ENCODE data around the gene KDELR1.

The KDELR1 gene

GRCh38 chr19:48344892-48345291 lies 46.5 kb downstream of the KDELR1 start:
- H3K4me3 Mint-ChIP-seq: no peak overlapping the region
- DNase-seq (no peak), ATAC-seq (no peak)
- no peaks in the 10 kb centered on the region for H3K9me3 Mint-ChIP-seq
- H3K4me1 Mint-ChIP-seq: peaks cover 6% of the 10 kb centered on the region
- no peaks in the 10 kb centered on the region for H3K27me3 Mint-ChIP-seq
- no peak overlapping the region for H3K27ac Mint-ChIP-seq

GRCh38 chr19:48342841-48343540 lies 48.4 kb downstream of the KDELR1 start:
- no peak for ATAC-seq
- no peak overlapping the region for H3K27ac Mint-ChIP-seq
- H3K4me3 Mint-ChIP-seq: no peak overlapping the region
- no peaks in the 10 kb centered on the region for H3K9me3 Mint-ChIP-seq
- DNase-seq: no peak
- no peaks in the 10 kb centered on the region for H3K27me3 Mint-ChIP-seq
- no peaks in the 10 kb centered on the region for H3K4me1 Mint-ChIP-seq

GRCh38 chr19:48342414-48342738 lies 49.0 kb downstream of the KDELR1 start:
- H3K27me3 Mint-ChIP-seq: no peaks in the 10 kb centered on the region
- no peak overlapping the region for H3K27ac Mint-ChIP-seq
- no peaks in the 10 kb centered on the region for H3K9me3 Mint-ChIP-seq
- ATAC-seq (no peak), DNase-seq (no peak)
- no peaks in the 10 kb centered on the region for H3K4me1 Mint-ChIP-seq
- H3K4me3 Mint-ChIP-seq: no peak overlapping the region

GRCh38 chr19:48341515-48342413 lies 49.6 kb downstream of the KDELR1 start:
- Mint-ChIP-seq H3K27ac (no peak overlapping the region), H3K4me3 (no peak overlapping the region), H3K27me3 (no peaks in the 10 kb centered on the region), H3K4me1 (no peaks in the 10 kb centered on the region), H3K9me3 (no peaks in the 10 kb centered on the region)
- ATAC-seq (no peak), DNase-seq (no peak)

GRCh38 chr19:48340995-48341394 lies 50.4 kb downstream of the KDELR1 start:
- H3K9me3 Mint-ChIP-seq: no peaks in the 10 kb centered on the region
- ATAC-seq (no peak), DNase-seq (no peak)
- no peak overlapping the region for H3K27ac Mint-ChIP-seq
- H3K4me1 Mint-ChIP-seq: no peaks in the 10 kb centered on the region
- H3K27me3 Mint-ChIP-seq: no peaks in the 10 kb centered on the region
- no peak overlapping the region for H3K4me3 Mint-ChIP-seq

DNA sequence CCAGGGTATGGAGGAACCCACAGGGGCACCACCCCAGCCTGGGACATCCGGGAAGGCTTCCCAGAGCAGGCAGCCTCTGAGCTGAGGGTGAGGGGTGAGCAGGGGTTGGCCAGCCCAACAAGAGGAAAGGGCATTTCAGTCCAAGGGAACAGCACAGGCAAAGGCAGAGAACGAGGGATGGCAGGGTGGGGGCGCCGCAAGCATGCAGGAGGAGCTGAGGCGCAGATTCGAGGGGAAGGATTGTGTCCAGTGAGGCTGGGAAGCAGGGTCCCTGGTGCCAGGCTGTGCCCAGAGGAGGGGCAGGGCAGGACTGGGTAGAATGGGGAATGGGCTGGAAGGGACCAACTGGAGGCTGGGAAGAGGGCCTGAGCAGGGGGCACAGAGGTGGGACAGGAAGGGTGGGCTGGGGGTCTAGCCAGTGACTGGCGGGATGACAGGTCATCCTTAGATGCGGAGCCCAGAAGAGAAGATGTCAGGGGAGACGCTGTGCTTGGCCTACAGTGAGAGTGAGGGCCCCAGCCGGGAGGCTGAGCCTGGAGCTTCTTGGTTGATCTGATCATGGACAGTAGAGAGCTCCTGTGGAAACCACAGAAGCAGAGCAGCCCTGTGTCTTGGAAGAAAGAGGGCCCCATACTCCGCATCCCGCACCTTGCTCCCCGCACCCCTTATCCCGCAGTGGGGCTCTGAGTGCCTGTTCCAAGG lies 52.4 kb downstream of the KDELR1 start:
- Mint-ChIP-seq H3K4me1 (peaks cover 11% of the 10 kb centered on the region), H3K9me3 (no peaks in the 10 kb centered on the region), H3K4me3 (no peak overlapping the region), H3K27me3 (no peaks in the 10 kb centered on the region), H3K27ac (no peak overlapping the region)
- DNase-seq: no peak
- ATAC-seq: no peak

GRCh38 chr19:48338253-48338755 lies 53.0 kb downstream of the KDELR1 start:
- Mint-ChIP-seq H3K9me3 (no peaks in the 10 kb centered on the region), H3K4me3 (no peak overlapping the region), H3K4me1 (peaks cover 15% of the 10 kb centered on the region), H3K27me3 (no peaks in the 10 kb centered on the region), H3K27ac (no peak overlapping the region)
- DNase-seq (no peak), ATAC-seq (no peak)

GRCh38 chr19:48333467-48334384 lies 57.6 kb downstream of the KDELR1 start:
- Mint-ChIP-seq H3K27ac (peak overlapping the region; percentile 95 to 96), H3K4me1 (peaks cover 60% of the 10 kb centered on the region), H3K4me3 (peak overlapping the region; percentile 93 to 96), H3K9me3 (no peaks in the 10 kb centered on the region), H3K27me3 (no peaks in the 10 kb centered on the region)
- peak; percentile 93 to 94 for DNase-seq
- peak; percentile 80 for ATAC-seq

DNA sequence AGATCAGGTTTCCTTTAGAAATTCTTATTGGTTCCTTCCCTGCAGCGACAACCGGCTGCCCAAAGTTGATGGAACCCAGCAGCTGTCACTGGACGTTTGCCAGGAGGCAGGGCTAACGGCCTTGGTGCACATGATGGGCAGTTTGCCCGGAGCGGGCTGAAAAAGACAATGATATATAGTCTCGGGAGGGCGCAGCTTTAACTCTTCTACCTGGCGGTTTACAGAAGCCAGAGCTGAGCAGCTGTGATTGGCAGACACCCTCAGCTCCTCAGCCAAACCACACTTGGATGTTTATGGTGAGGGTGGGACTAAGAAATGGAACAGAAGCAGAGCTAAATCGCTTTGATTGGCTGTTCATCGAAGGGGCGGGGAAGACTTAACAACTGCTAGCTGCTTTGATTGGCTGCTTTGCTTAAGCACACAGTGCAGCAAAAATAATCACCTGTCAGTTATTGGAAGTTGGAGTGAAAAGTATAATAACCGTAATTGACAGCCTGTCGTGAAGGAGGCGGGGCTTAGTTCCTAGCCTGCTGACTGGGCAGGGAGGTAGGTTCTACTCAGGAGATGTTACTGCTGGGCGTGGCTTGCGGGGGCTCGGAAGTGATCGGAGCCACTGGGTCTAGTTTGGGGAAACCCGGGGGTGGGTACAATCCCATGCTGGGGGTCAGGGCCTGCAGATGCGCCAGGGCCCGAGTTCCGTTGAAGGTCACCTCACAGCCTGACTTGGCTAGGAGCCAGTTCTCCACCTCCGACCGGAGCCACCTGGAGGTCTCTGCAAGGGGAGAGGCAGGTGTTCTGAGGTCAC lies 58.5 kb downstream of the KDELR1 start:
- DNase-seq (peak; percentile 94 to 96), ATAC-seq (peak; percentile 78)
- peaks cover 68% of the 10 kb centered on the region for H3K4me1 Mint-ChIP-seq
- peak overlapping the region; percentile 93 to 96 for H3K4me3 Mint-ChIP-seq
- H3K27me3 Mint-ChIP-seq: no peaks in the 10 kb centered on the region
- H3K27ac Mint-ChIP-seq: peak overlapping the region; percentile 95 to 96
- no peaks in the 10 kb centered on the region for H3K9me3 Mint-ChIP-seq
